HL-60 (cell line): ENCODE results near the gene PABPN1L.

Experiments
- GABPA ChIP-seq: IDR thresholded peaks from 2 replicates; pipeline ENCODE4 v1.6.1; 2012; ENCODE audit warnings: low read depth
- POLR2AphosphoS5 ChIP-seq: IDR thresholded peaks from 2 replicates; pipeline ENCODE4 v1.6.1; 2012; ENCODE audit warnings: low read depth
- REST ChIP-seq: IDR thresholded peaks from 2 replicates; pipeline ENCODE4 v1.6.1; 2012; ENCODE audit warnings: low read depth; ENCODE audit not compliant: insufficient replicate concordance
- TF ChIP-seq, protein P1 (sequence below): IDR thresholded peaks from one replicate; pipeline ENCODE4 v1.5.1; 2011; ENCODE audit warnings: low read length, control low read depth, inconsistent platforms; ENCODE audit not compliant: insufficient read depth

DNA sequence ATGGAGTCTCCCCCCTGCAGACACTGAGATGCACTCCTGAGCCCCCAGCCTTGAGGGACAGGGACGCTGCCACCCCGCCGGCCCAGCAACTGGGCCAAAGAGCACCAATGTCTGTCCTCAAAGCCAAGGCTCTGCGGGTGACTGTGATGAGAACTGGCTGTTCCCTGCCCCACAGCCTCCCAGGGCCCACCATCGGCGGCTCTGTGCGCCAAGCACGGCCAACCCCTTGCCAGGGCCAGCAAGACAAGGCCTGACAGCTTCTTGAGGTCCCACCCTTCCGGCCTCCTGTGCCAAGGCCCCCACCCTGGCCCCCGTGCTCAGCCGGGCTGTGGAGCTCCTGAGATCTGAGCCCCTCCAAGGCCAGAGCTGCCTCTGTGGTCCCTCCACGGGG is 34.2 kb upstream of the PABPN1L start:
- TF ChIP-seq, protein P1, sequence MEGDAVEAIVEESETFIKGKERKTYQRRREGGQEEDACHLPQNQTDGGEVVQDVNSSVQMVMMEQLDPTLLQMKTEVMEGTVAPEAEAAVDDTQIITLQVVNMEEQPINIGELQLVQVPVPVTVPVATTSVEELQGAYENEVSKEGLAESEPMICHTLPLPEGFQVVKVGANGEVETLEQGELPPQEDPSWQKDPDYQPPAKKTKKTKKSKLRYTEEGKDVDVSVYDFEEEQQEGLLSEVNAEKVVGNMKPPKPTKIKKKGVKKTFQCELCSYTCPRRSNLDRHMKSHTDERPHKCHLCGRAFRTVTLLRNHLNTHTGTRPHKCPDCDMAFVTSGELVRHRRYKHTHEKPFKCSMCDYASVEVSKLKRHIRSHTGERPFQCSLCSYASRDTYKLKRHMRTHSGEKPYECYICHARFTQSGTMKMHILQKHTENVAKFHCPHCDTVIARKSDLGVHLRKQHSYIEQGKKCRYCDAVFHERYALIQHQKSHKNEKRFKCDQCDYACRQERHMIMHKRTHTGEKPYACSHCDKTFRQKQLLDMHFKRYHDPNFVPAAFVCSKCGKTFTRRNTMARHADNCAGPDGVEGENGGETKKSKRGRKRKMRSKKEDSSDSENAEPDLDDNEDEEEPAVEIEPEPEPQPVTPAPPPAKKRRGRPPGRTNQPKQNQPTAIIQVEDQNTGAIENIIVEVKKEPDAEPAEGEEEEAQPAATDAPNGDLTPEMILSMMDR = no peak
- no peak for TF ChIP-seq POLR2AphosphoS5
- TF ChIP-seq REST = no peak
- no peak for TF ChIP-seq GABPA
